ENCODE data around the gene SNAP91.
"Not testable (repeated sequence)": the region's sequence is repeated elsewhere in the genome, so short reads cannot be mapped to it uniquely, and the experiment has no call there.

Gene SNAP91

GRCh38 chr6:83574783-83575182, 134.1 kb downstream of the SNAP91 start:
- Histone ChIP-seq H3K4me1 (ENCODE audit: control insufficient read depth in 2 of 2, insufficient read depth in 1 of 2, low read depth in 1 of 2, low read length in 2 of 2) (no peaks in the 10 kb centered on the region), H2AK5ac (ENCODE audit: low read depth, low read length) (no peak overlapping the region), H3K36me3 (replicated peaks in 1 of 2; ENCODE audit: control insufficient read depth in 2 of 2, insufficient read depth in 2 of 2, low read length in 2 of 2) (no peaks in the 10 kb centered on the region), H3K27ac (replicated peaks; ENCODE audit: low read length) (no peak overlapping the region), H3K79me1 (ENCODE audit: low read depth, low read length) (no peaks in the 10 kb centered on the region), H2BK12ac (ENCODE audit: low read length) (no peak overlapping the region), H3K23ac (ENCODE audit: low read depth, low read length, poor library complexity) (no peak overlapping the region), H3K18ac (ENCODE audit: low read length) (no peak overlapping the region), H3K4me3 (ENCODE audit: low read length in 2 of 2) (no peak overlapping the region), H4K8ac (ENCODE audit: low read depth, low read length) (no peak overlapping the region), H2BK5ac (ENCODE audit: low read length) (no peak overlapping the region), H3K9ac (ENCODE audit: low read depth, low read length, poor library complexity) (no peak overlapping the region), H3K27me3 (ENCODE audit: control insufficient read depth in 3 of 3, insufficient read depth in 3 of 3, low read depth in 1 of 3, low read length in 3 of 3) (no peaks in the 10 kb centered on the region), H3K4me2 (ENCODE audit: insufficient read depth, low read length, poor library complexity, severe bottlenecking) (no peak overlapping the region), H2BK120ac (ENCODE audit: low read depth, low read length) (no peak overlapping the region), H2AFZ (ENCODE audit: low read length) (no peak overlapping the region), H3K14ac (ENCODE audit: low read length) (no peak overlapping the region), H4K91ac (ENCODE audit: low read depth, low read length, poor library complexity) (no peak overlapping the region), H3K4ac (ENCODE audit: low read length) (no peak overlapping the region), H3K9me3 (replicated peaks in 1 of 2; ENCODE audit: control insufficient read depth in 2 of 2, insufficient read depth in 1 of 2, low read depth in 1 of 2, low read length in 2 of 2) (no peaks in the 10 kb centered on the region), H2BK15ac (ENCODE audit: low read length) (no peak overlapping the region)
- no CpG with 5 or more reads among the region's 6 CpGs for WGBS, 2 donors (ENCODE audit: extremely low coverage in 2 of 2, insufficient read length in 2 of 2, insufficient replicate concordance in 1 of 2)
- no peak for DNase-seq (ENCODE audit: low spot score)

- not testable (repeated sequence) for H3K79me1 ChIP-seq (ENCODE audit: low read depth, low read length); H3K4ac ChIP-seq (ENCODE audit: low read length); H2AFZ ChIP-seq (ENCODE audit: low read length); H4K8ac ChIP-seq (ENCODE audit: low read depth, low read length); H3K27ac ChIP-seq (replicated peaks; ENCODE audit: low read length); H3K9ac ChIP-seq (ENCODE audit: low read depth, low read length, poor library complexity); H3K23ac ChIP-seq (ENCODE audit: low read depth, low read length, poor library complexity); DNase-seq (ENCODE audit: low spot score); H3K4me2 ChIP-seq (ENCODE audit: insufficient read depth, low read length, poor library complexity, severe bottlenecking); H2BK12ac ChIP-seq (ENCODE audit: low read length); H3K9me3 ChIP-seq (replicated peaks in 1 of 2; ENCODE audit: control insufficient read depth in 2 of 2, insufficient read depth in 1 of 2, low read depth in 1 of 2, low read length in 2 of 2); H3K36me3 ChIP-seq (replicated peaks in 1 of 2; ENCODE audit: control insufficient read depth in 2 of 2, insufficient read depth in 2 of 2, low read length in 2 of 2); H3K4me1 ChIP-seq (ENCODE audit: control insufficient read depth in 2 of 2, insufficient read depth in 1 of 2, low read depth in 1 of 2, low read length in 2 of 2); H4K91ac ChIP-seq (ENCODE audit: low read depth, low read length, poor library complexity); H3K18ac ChIP-seq (ENCODE audit: low read length); H2BK120ac ChIP-seq (ENCODE audit: low read depth, low read length); H2BK5ac ChIP-seq (ENCODE audit: low read length); H3K4me3 ChIP-seq (ENCODE audit: low read length in 2 of 2); H2AK5ac ChIP-seq (ENCODE audit: low read depth, low read length); H3K14ac ChIP-seq (ENCODE audit: low read length); H2BK15ac ChIP-seq (ENCODE audit: low read length); H3K27me3 ChIP-seq (ENCODE audit: control insufficient read depth in 3 of 3, insufficient read depth in 3 of 3, low read depth in 1 of 3, low read length in 3 of 3)
- WGBS, 2 donors (ENCODE audit: extremely low coverage in 2 of 2, insufficient read length in 2 of 2, insufficient replicate concordance in 1 of 2) = no CpG with 5 or more reads among the region's 4 CpGs
These were observed 137.2 kb downstream of the SNAP91 start for GRCh38 chr6:83571663-83572185.

- H3K4me2 ChIP-seq (ENCODE audit: insufficient read depth, low read length, poor library complexity, severe bottlenecking) = no peak overlapping the region
These were observed 149.9 kb downstream of the SNAP91 start for GRCh38 chr6:83558975-83559374.

GRCh38 chr6:83556871-83557270, 152.0 kb downstream of the SNAP91 start:
- H3K14ac ChIP-seq (ENCODE audit: low read length) = no peak overlapping the region
- H3K4me1 ChIP-seq (ENCODE audit: control insufficient read depth in 2 of 2, insufficient read depth in 1 of 2, low read depth in 1 of 2, low read length in 2 of 2) = peaks cover 0 to 2% of the 10 kb centered on the region in 2 donors
- H2BK5ac ChIP-seq (ENCODE audit: low read length) = no peak overlapping the region
- DNase-seq (ENCODE audit: low spot score) = no peak
- no peak overlapping the region for H4K91ac ChIP-seq (ENCODE audit: low read depth, low read length, poor library complexity)
- H3K79me1 ChIP-seq (ENCODE audit: low read depth, low read length) = no peaks in the 10 kb centered on the region
- H3K27me3 ChIP-seq (ENCODE audit: control insufficient read depth in 3 of 3, insufficient read depth in 3 of 3, low read depth in 1 of 3, low read length in 3 of 3) = no peaks in the 10 kb centered on the region
- H3K18ac ChIP-seq (ENCODE audit: low read length) = no peak overlapping the region
- no peak overlapping the region for H4K8ac ChIP-seq (ENCODE audit: low read depth, low read length)
- H3K9me3 ChIP-seq (replicated peaks in 1 of 2; ENCODE audit: control insufficient read depth in 2 of 2, insufficient read depth in 1 of 2, low read depth in 1 of 2, low read length in 2 of 2) = no peaks in the 10 kb centered on the region
- H2BK15ac ChIP-seq (ENCODE audit: low read length) = no peak overlapping the region
- H2AK5ac ChIP-seq (ENCODE audit: low read depth, low read length) = no peak overlapping the region
- H2BK12ac ChIP-seq (ENCODE audit: low read length) = no peak overlapping the region
- no peak overlapping the region for H3K4me2 ChIP-seq (ENCODE audit: insufficient read depth, low read length, poor library complexity, severe bottlenecking)
- no peak overlapping the region for H3K9ac ChIP-seq (ENCODE audit: low read depth, low read length, poor library complexity)
- no peak overlapping the region for H3K4ac ChIP-seq (ENCODE audit: low read length)
- H3K4me3 ChIP-seq (ENCODE audit: low read length in 2 of 2) = no peak overlapping the region
- H2AFZ ChIP-seq (ENCODE audit: low read length) = no peak overlapping the region
- no peak overlapping the region for H3K23ac ChIP-seq (ENCODE audit: low read depth, low read length, poor library complexity)
- H2BK120ac ChIP-seq (ENCODE audit: low read depth, low read length) = no peak overlapping the region
- no peak overlapping the region for H3K27ac ChIP-seq (replicated peaks; ENCODE audit: low read length)
- H3K36me3 ChIP-seq (replicated peaks in 1 of 2; ENCODE audit: control insufficient read depth in 2 of 2, insufficient read depth in 2 of 2, low read length in 2 of 2) = no peaks in the 10 kb centered on the region

More at GRCh38 chr6:83558975-83559374, 149.9 kb downstream of the SNAP91 start:
- Histone ChIP-seq H3K18ac (ENCODE audit: low read length) (no peak overlapping the region), H2BK120ac (ENCODE audit: low read depth, low read length) (no peak overlapping the region), H3K23ac (ENCODE audit: low read depth, low read length, poor library complexity) (no peak overlapping the region), H3K79me1 (ENCODE audit: low read depth, low read length) (no peaks in the 10 kb centered on the region), H3K27me3 (ENCODE audit: control insufficient read depth in 3 of 3, insufficient read depth in 3 of 3, low read depth in 1 of 3, low read length in 3 of 3) (no peaks in the 10 kb centered on the region), H4K91ac (ENCODE audit: low read depth, low read length, poor library complexity) (no peak overlapping the region), H2BK5ac (ENCODE audit: low read length) (no peak overlapping the region), H2AFZ (ENCODE audit: low read length) (no peak overlapping the region), H3K27ac (replicated peaks; ENCODE audit: low read length) (no peak overlapping the region), H3K4me1 (ENCODE audit: control insufficient read depth in 2 of 2, insufficient read depth in 1 of 2, low read depth in 1 of 2, low read length in 2 of 2) (peaks cover 0 to 2% of the 10 kb centered on the region in 2 donors), H3K9ac (ENCODE audit: low read depth, low read length, poor library complexity) (no peak overlapping the region), H3K4me3 (ENCODE audit: low read length in 2 of 2) (no peak overlapping the region), H2AK5ac (ENCODE audit: low read depth, low read length) (no peak overlapping the region), H2BK15ac (ENCODE audit: low read length) (no peak overlapping the region), H4K8ac (ENCODE audit: low read depth, low read length) (no peak overlapping the region), H3K14ac (ENCODE audit: low read length) (no peak overlapping the region), H3K4ac (ENCODE audit: low read length) (no peak overlapping the region), H3K36me3 (replicated peaks in 1 of 2; ENCODE audit: control insufficient read depth in 2 of 2, insufficient read depth in 2 of 2, low read length in 2 of 2) (no peaks in the 10 kb centered on the region), H2BK12ac (ENCODE audit: low read length) (no peak overlapping the region), H3K9me3 (replicated peaks in 1 of 2; ENCODE audit: control insufficient read depth in 2 of 2, insufficient read depth in 1 of 2, low read depth in 1 of 2, low read length in 2 of 2) (no peaks in the 10 kb centered on the region)
- DNase-seq (ENCODE audit: low spot score) = no peak
- WGBS, 2 donors (ENCODE audit: extremely low coverage in 2 of 2, insufficient read length in 2 of 2, insufficient replicate concordance in 1 of 2) = no CpG with 5 or more reads among the region's 1 CpG

Measured in neuronal stem cell (in vitro differentiated cells).